Activated CD4-positive, alpha-beta memory T cell treated with anti-CD3 and anti-CD28 coated beads, Interleukin-2, amount 10 ng/mL, durations not matched to agents 7 days and 5 days (primary cell): Measurements from ENCODE around the gene SMIM41. TPM values are rescaled to one million over a fixed set of nuclear protein-coding genes. Genes with fewer than 3 reads are reported as not detected.

Experiments
- CTCF ChIA-PET: fragments of 350-600 bp; sonication (Branson Sonifier 250); formaldehyde crosslinking; loops from one replicate; lab custom pipeline; 2021; ENCODE audit warnings: antibody characterized with exemption, inconsistent platforms; lab: Charles Lee
- POLR2A ChIA-PET: fragments of 350-600 bp; sonication (Branson Sonifier 250); formaldehyde crosslinking; loops from one replicate; lab custom pipeline; 2021; ENCODE audit warnings: antibody characterized with exemption; lab: Charles Lee
- DNase-seq: peaks from one replicate; pipeline ENCODE4 v3.0.0-alpha.2; 2020
- H3K27ac Mint-ChIP-seq: one replicate; pipeline ENCODE4 v1.8.0; 2021; ENCODE audit warnings: mild to moderate bottlenecking, mixed read lengths
- H3K27me3 Mint-ChIP-seq: one replicate; pipeline ENCODE4 v1.8.0; 2021; ENCODE audit warnings: mixed read lengths
- H3K36me3 Mint-ChIP-seq: one replicate; pipeline ENCODE4 v1.8.0; 2021; ENCODE audit warnings: low read depth, mixed read lengths
- H3K4me1 Mint-ChIP-seq: one replicate; pipeline ENCODE4 v1.8.0; 2021; ENCODE audit warnings: mixed read lengths
- H3K4me3 Mint-ChIP-seq: one replicate; pipeline ENCODE4 v1.8.0; 2021; ENCODE audit warnings: mild to moderate bottlenecking, mixed read lengths
- H3K9me3 Mint-ChIP-seq: one replicate; pipeline ENCODE4 v1.8.0; 2021; ENCODE audit warnings: mixed read lengths
- total RNA-seq, 2 experiments: library from RNA; stranded (reverse); gene quantifications; one replicate each; pipeline ENCODE4 v1.2.3, GENCODE V29; 2021

Gene SMIM41
- total RNA-seq, 2 experiments from 2014 or later, result not detected

- Mint-ChIP-seq H3K4me3 (no peak overlapping the region), H3K27ac (no peak overlapping the region), H3K4me1 (peaks cover 10% of the 10 kb centered on the region), H3K9me3 (no peaks in the 10 kb centered on the region), H3K36me3 (no peaks in the 10 kb centered on the region), H3K27me3 (peaks cover 17% of the 10 kb centered on the region)
- ChIA-PET CTCF (interaction anchor here (1.0 to 12.7 kb wide), 6 partner anchors 8 to 91 kb away, joined by 3 to 309 read pairs (median 6); partner anchors contain the start of gene ATG101), POLR2A (interaction anchor here (0.7 to 3.4 kb wide), 4 partner anchors 13 to 1098 kb away, joined by 3 to 27 read pairs (median 8); partner anchors contain the start of gene ATG101)
- DNase-seq, result no peak
Measured at GRCh38 chr12:52083638-52083996, 4.1 kb downstream of the SMIM41 start.

GRCh38 chr12:52084491-52085231 lies 5.2 kb downstream of the SMIM41 start:
- ChIA-PET POLR2A (interaction anchor here (1.7 to 1.9 kb wide), 2 partner anchors 14 to 59 kb away, joined by 4 to 12 read pairs; partner anchors contain the start of gene ATG101), CTCF (interaction anchor here (0.7 to 12.7 kb wide), 7 partner anchors 13 to 102 kb away, joined by 3 to 309 read pairs (median 4); partner anchors contain the start of gene ATG101)
- Mint-ChIP-seq H3K4me3 (no peak overlapping the region), H3K4me1 (peaks cover 10% of the 10 kb centered on the region), H3K27ac (no peak overlapping the region), H3K27me3 (peaks cover 23% of the 10 kb centered on the region), H3K36me3 (no peaks in the 10 kb centered on the region), H3K9me3 (no peaks in the 10 kb centered on the region)
- DNase-seq, result no peak

GRCh38 chr12:52085682-52086180 lies 6.2 kb downstream of the SMIM41 start:
- no peak overlapping the region for H3K27ac Mint-ChIP-seq
- no peak overlapping the region for H3K4me3 Mint-ChIP-seq
- peaks cover 10% of the 10 kb centered on the region for H3K4me1 Mint-ChIP-seq
- ChIA-PET CTCF (interaction anchor here (0.7 to 12.7 kb wide), 4 partner anchors 16 to 59 kb away, joined by 3 to 309 read pairs (median 11); partner anchors contain the start of gene ATG101), POLR2A (interaction anchor here (1.9 kb wide), 1 partner anchor 60 kb away, joined by 12 read pairs; no protein-coding TSS in a partner anchor)
- no peak for DNase-seq
- peaks cover 31% of the 10 kb centered on the region for H3K27me3 Mint-ChIP-seq
- no peaks in the 10 kb centered on the region for H3K9me3 Mint-ChIP-seq
- H3K36me3 Mint-ChIP-seq, result no peaks in the 10 kb centered on the region

GRCh38 chr12:52086366-52086765 lies 6.9 kb downstream of the SMIM41 start:
- H3K4me1 Mint-ChIP-seq, result peaks cover 10% of the 10 kb centered on the region
- H3K9me3 Mint-ChIP-seq, result no peaks in the 10 kb centered on the region
- no peak overlapping the region for H3K27ac Mint-ChIP-seq
- ChIA-PET CTCF (interaction anchor here (2.7 to 12.7 kb wide), 2 partner anchors 17 to 59 kb away, joined by 19 to 309 read pairs; partner anchors contain the start of gene ATG101), POLR2A (no interaction called here)
- no peaks in the 10 kb centered on the region for H3K36me3 Mint-ChIP-seq
- H3K27me3 Mint-ChIP-seq, result peaks cover 38% of the 10 kb centered on the region
- no peak for DNase-seq
- H3K4me3 Mint-ChIP-seq, result no peak overlapping the region

- Mint-ChIP-seq H3K27me3 (peaks cover 46% of the 10 kb centered on the region), H3K9me3 (no peaks in the 10 kb centered on the region), H3K27ac (no peak overlapping the region), H3K4me1 (peaks cover 5% of the 10 kb centered on the region), H3K4me3 (no peak overlapping the region), H3K36me3 (no peaks in the 10 kb centered on the region)
- DNase-seq, result no peak
- ChIA-PET CTCF (interaction anchor here (1.1 to 12.7 kb wide), 2 partner anchors 60 to 94 kb away, joined by 3 to 309 read pairs; no protein-coding TSS in a partner anchor), POLR2A (interaction anchor here (1.1 kb wide), 1 partner anchor 61 kb away, joined by 4 read pairs; no protein-coding TSS in a partner anchor)
Measured at GRCh38 chr12:52086944-52087835, 7.7 kb downstream of the SMIM41 start.

- H3K27me3 Mint-ChIP-seq, result peaks cover 52% of the 10 kb centered on the region
- ChIA-PET POLR2A (interaction anchor here (1.1 kb wide), 1 partner anchor 62 kb away, joined by 4 read pairs; no protein-coding TSS in a partner anchor), CTCF (interaction anchor here (0.5 to 12.7 kb wide), 4 partner anchors 32 to 95 kb away, joined by 3 to 309 read pairs (median 4); no protein-coding TSS in a partner anchor)
- H3K4me3 Mint-ChIP-seq, result no peak overlapping the region
- H3K9me3 Mint-ChIP-seq, result no peaks in the 10 kb centered on the region
- peaks cover 5% of the 10 kb centered on the region for H3K4me1 Mint-ChIP-seq
- no peak overlapping the region for H3K27ac Mint-ChIP-seq
- H3K36me3 Mint-ChIP-seq, result no peaks in the 10 kb centered on the region
- no peak for DNase-seq
Measured at GRCh38 chr12:52087961-52088820, 8.7 kb downstream of the SMIM41 start.

- Mint-ChIP-seq H3K9me3 (no peaks in the 10 kb centered on the region), H3K27me3 (peaks cover 59% of the 10 kb centered on the region), H3K4me1 (no peaks in the 10 kb centered on the region), H3K4me3 (no peak overlapping the region), H3K27ac (no peak overlapping the region), H3K36me3 (no peaks in the 10 kb centered on the region)
- DNase-seq, result no peak
- CTCF ChIA-PET, result interaction anchor here (1.0 to 12.7 kb wide), 2 partner anchors 30 to 62 kb away, joined by 4 to 309 read pairs; no protein-coding TSS in a partner anchor
- POLR2A ChIA-PET, result no interaction called here
Measured at GRCh38 chr12:52089491-52089890, 10.0 kb downstream of the SMIM41 start.

- POLR2A ChIA-PET, result no interaction called here
- peaks cover 60% of the 10 kb centered on the region for H3K27me3 Mint-ChIP-seq
- no peak overlapping the region for H3K4me3 Mint-ChIP-seq
Measured at GRCh38 chr12:52090291-52090690, 10.8 kb downstream of the SMIM41 start.

GRCh38 chr12:52091061-52091460 lies 11.6 kb downstream of the SMIM41 start:
- H3K9me3 Mint-ChIP-seq, result no peaks in the 10 kb centered on the region
- no peak overlapping the region for H3K27ac Mint-ChIP-seq
- H3K4me3 Mint-ChIP-seq, result no peak overlapping the region
- no peaks in the 10 kb centered on the region for H3K36me3 Mint-ChIP-seq
- H3K4me1 Mint-ChIP-seq, result no peaks in the 10 kb centered on the region
- POLR2A ChIA-PET, result interaction anchor here (1.0 kb wide), 1 partner anchor 9 kb away, joined by 3 read pairs; no protein-coding TSS in a partner anchor
- no peak for DNase-seq
- H3K27me3 Mint-ChIP-seq, result peaks cover 60% of the 10 kb centered on the region
- CTCF ChIA-PET, result interaction anchor here (1.0 to 1.3 kb wide), 4 partner anchors 8 to 69 kb away, joined by 3 to 6 read pairs (median 4); no protein-coding TSS in a partner anchor

More at GRCh38 chr12:52090291-52090690, 10.8 kb downstream of the SMIM41 start:
- DNase-seq, result no peak
- CTCF ChIA-PET, result interaction anchor here (1.2 kb wide), 1 partner anchor 26 kb away, joined by 3 read pairs; no protein-coding TSS in a partner anchor
- Mint-ChIP-seq H3K27ac (no peak overlapping the region), H3K9me3 (no peaks in the 10 kb centered on the region), H3K36me3 (no peaks in the 10 kb centered on the region), H3K4me1 (no peaks in the 10 kb centered on the region)

- H3K4me1 Mint-ChIP-seq, result no peaks in the 10 kb centered on the region
- H3K4me3 Mint-ChIP-seq, result no peak overlapping the region
- ChIA-PET CTCF (interaction anchor here (1.0 to 1.3 kb wide), 3 partner anchors 9 to 70 kb away, joined by 3 to 6 read pairs (median 6); no protein-coding TSS in a partner anchor), POLR2A (interaction anchor here (1.0 kb wide), 1 partner anchor 10 kb away, joined by 3 read pairs; no protein-coding TSS in a partner anchor)
- H3K9me3 Mint-ChIP-seq, result no peaks in the 10 kb centered on the region
- peaks cover 56% of the 10 kb centered on the region for H3K27me3 Mint-ChIP-seq
- no peak for DNase-seq
- no peak overlapping the region for H3K27ac Mint-ChIP-seq
- no peaks in the 10 kb centered on the region for H3K36me3 Mint-ChIP-seq
Measured at GRCh38 chr12:52091869-52092268, 12.4 kb downstream of the SMIM41 start.

GRCh38 chr12:52093346-52093745 lies 13.8 kb downstream of the SMIM41 start:
- no peaks in the 10 kb centered on the region for H3K9me3 Mint-ChIP-seq
- ChIA-PET CTCF (interaction anchor here (1.8 kb wide), 1 partner anchor 67 kb away, joined by 5 read pairs; no protein-coding TSS in a partner anchor), POLR2A (no interaction called here)
- H3K4me3 Mint-ChIP-seq, result no peak overlapping the region
- no peak for DNase-seq
- no peaks in the 10 kb centered on the region for H3K4me1 Mint-ChIP-seq
- peaks cover 46% of the 10 kb centered on the region for H3K27me3 Mint-ChIP-seq
- no peaks in the 10 kb centered on the region for H3K36me3 Mint-ChIP-seq
- H3K27ac Mint-ChIP-seq, result no peak overlapping the region
